CD14-positive monocyte (primary cell): ENCODE data around the gene PIK3CD. TPM values are rescaled to one million over a fixed set of nuclear protein-coding genes. Genes with fewer than 3 reads are reported as not detected.

Source experiments
- DNase-seq, 3 donors: peaks; one replicate each; pipeline ENCODE4 v3.0.0-alpha.2; 2011 to 2022
- H2AFZ ChIP-seq: 2 replicates; pipeline ENCODE4 v1.6.0; 2012; ENCODE audit warnings: mild to moderate bottlenecking, low read depth, low read length, inconsistent platforms; ENCODE audit not compliant: insufficient read depth, poor library complexity, severe bottlenecking
- H3K27ac ChIP-seq, 2 donors: 1 replicate in 1 of 2; 2 replicates in 1 of 2; pipeline ENCODE4 v1.5.1; 2012 to 2013; ENCODE audit warnings: low read length in 2 of 2, control low read depth in 1 of 2, inconsistent platforms in 1 of 2, low read depth in 1 of 2, mild to moderate bottlenecking in 1 of 2
- H3K27me3 ChIP-seq, 2 donors: one replicate each; pipeline versions ENCODE4 v1.6.0 to v1.6.1; 2011 to 2013; ENCODE audit warnings: low read length in 2 of 2; ENCODE audit not compliant: control insufficient read depth in 2 of 2, insufficient read depth in 2 of 2
- H3K36me3 ChIP-seq, 2 donors: replicated peaks in 1 of 2; 1 replicate in 1 of 2; 2 replicates in 1 of 2; pipeline versions ENCODE4 v1.5.1 to v1.6.1; 2012 to 2013; ENCODE audit warnings: low read length in 2 of 2, control low read depth in 1 of 2, inconsistent platforms in 1 of 2, mild to moderate bottlenecking in 1 of 2; ENCODE audit not compliant: insufficient read depth in 2 of 2, control insufficient read depth in 1 of 2
- H3K4me1 ChIP-seq, 2 donors: 1 replicate in 1 of 2; 2 replicates in 1 of 2; pipeline versions ENCODE4 v1.5.1 to v1.6.1; 2012 to 2013; ENCODE audit warnings: low read length in 2 of 2, control low read depth in 1 of 2, inconsistent platforms in 1 of 2, mild to moderate bottlenecking in 1 of 2, moderate library complexity in 1 of 2; ENCODE audit not compliant: insufficient read depth in 2 of 2, control insufficient read depth in 1 of 2
- H3K4me2 ChIP-seq: replicated peaks from 2 replicates; pipeline ENCODE3; 2012; ENCODE audit warnings: low read length, moderate library complexity, mild to moderate bottlenecking; ENCODE audit not compliant: poor library complexity, severe bottlenecking; ENCODE audit errors: extremely low read depth
- H3K4me3 ChIP-seq, 3 experiments: fragments of 200-600 bp in 1 of 3; sonication (generic) in 1 of 3; replicated peaks in 1 of 3; 1 replicate in 2 of 3; 2 replicates in 1 of 3; pipeline ENCODE4 v1.5.1; 2011 to 2013; ENCODE audit warnings: low read length in 3 of 3, mild to moderate bottlenecking in 3 of 3, control low read depth in 2 of 3, low read depth in 2 of 3, inconsistent platforms in 1 of 3, moderate library complexity in 1 of 3
- H3K79me2 ChIP-seq: 2 replicates; pipeline ENCODE4 v1.6.0; 2012; ENCODE audit warnings: mild to moderate bottlenecking, control low read depth, inconsistent platforms, low read length, moderate library complexity; ENCODE audit not compliant: insufficient read depth
- H3K9ac ChIP-seq: 2 replicates; pipeline ENCODE4 v1.6.0; 2017; ENCODE audit warnings: low read length, mild to moderate bottlenecking; ENCODE audit not compliant: insufficient read depth, poor library complexity, severe bottlenecking
- H3K9me3 ChIP-seq, 2 donors: replicated peaks in 1 of 2; 1 replicate in 1 of 2; 2 replicates in 1 of 2; pipeline versions ENCODE4 v1.5.1 to v1.6.1; 2012 to 2013; ENCODE audit warnings: low read length in 2 of 2, control low read depth in 1 of 2; ENCODE audit not compliant: control insufficient read depth in 1 of 2, insufficient read depth in 1 of 2
- H4K20me1 ChIP-seq: 2 replicates; pipeline ENCODE4 v1.6.0; 2012; ENCODE audit warnings: mild to moderate bottlenecking, low read length, control low read depth, moderate library complexity; ENCODE audit not compliant: insufficient read depth
- H3K27ac Mint-ChIP-seq, 7 donors: one replicate each; pipeline ENCODE4 v1.8.0; 2020; ENCODE audit warnings: mild to moderate bottlenecking in 7 of 7, mixed read lengths in 7 of 7, moderate library complexity in 6 of 7, inconsistent platforms in 2 of 7
- H3K27me3 Mint-ChIP-seq, 3 donors: one replicate each; pipeline ENCODE4 v1.8.0; 2021 to 2022; ENCODE audit warnings: low read depth in 3 of 3, mild to moderate bottlenecking in 3 of 3, mixed read lengths in 3 of 3, moderate library complexity in 3 of 3, inconsistent platforms in 1 of 3
- H3K36me3 Mint-ChIP-seq, 2 donors: one replicate each; pipeline ENCODE4 v1.8.0; 2020; ENCODE audit warnings: mixed read lengths in 2 of 2, inconsistent platforms in 1 of 2, mild to moderate bottlenecking in 1 of 2
- H3K4me1 Mint-ChIP-seq: one replicate; pipeline ENCODE4 v1.8.0; 2020; ENCODE audit warnings: mild to moderate bottlenecking, mixed read lengths
- H3K4me3 Mint-ChIP-seq, 2 donors: one replicate each; pipeline ENCODE4 v1.8.0; 2020; ENCODE audit warnings: mild to moderate bottlenecking in 2 of 2, mixed read lengths in 2 of 2, moderate library complexity in 1 of 2
- H3K9me3 Mint-ChIP-seq, 7 donors: one replicate each; pipeline ENCODE4 v1.8.0; 2020 to 2022; ENCODE audit warnings: mixed read lengths in 7 of 7, mild to moderate bottlenecking in 6 of 7, moderate library complexity in 6 of 7, inconsistent platforms in 2 of 7
- WGBS: methylation state at CpG from one replicate; pipeline ENCODE4 v1.1.5; 2013; ENCODE audit warnings: missing lambda C conversion rate; ENCODE audit not compliant: insufficient coverage; 5-methylcytosine and 5-hydroxymethylcytosine counted together
- intact Hi-C, 2 donors: fragments of 100-400 bp; cut with micrococcal nuclease; formaldehyde crosslinking; loops; one replicate each; pipeline versions ENCODE4 v1.15.0 to v1.15.1; 2023
- polyA plus RNA-seq, 3 donors: library from polyadenylated mRNA; depleted of rRNA in 1 of 3; unstranded in 2 of 3; stranded (reverse) in 1 of 3; fragments of 300-500 nt in 2 of 3; fragments of >200 nt in 1 of 3; fragmentation: Illumina TruSeq in 2 of 3; gene quantifications; 1 replicate in 2 of 3; 2 replicates in 1 of 3; pipeline ENCODE4 v1.2.3, GENCODE V29; 2012 to 2021
- TF ChIP-seq, protein P1 (sequence below): fragments of 200-600 bp; IDR thresholded peaks from one replicate; pipeline ENCODE4 v1.8.0; 2022; ENCODE audit warnings: antibody characterized with exemption, mild to moderate bottlenecking

Gene PIK3CD
- polyA plus RNA-seq, 3 donors: 33.2 to 120 (median 52.2) TPM

GRCh38 chr1:9655836-9656235, 4.3 kb downstream of the PIK3CD start:
- no peaks in the 10 kb centered on the region for H3K9me3 ChIP-seq
- intact Hi-C loops: no loop called here
- TF ChIP-seq, protein P1, sequence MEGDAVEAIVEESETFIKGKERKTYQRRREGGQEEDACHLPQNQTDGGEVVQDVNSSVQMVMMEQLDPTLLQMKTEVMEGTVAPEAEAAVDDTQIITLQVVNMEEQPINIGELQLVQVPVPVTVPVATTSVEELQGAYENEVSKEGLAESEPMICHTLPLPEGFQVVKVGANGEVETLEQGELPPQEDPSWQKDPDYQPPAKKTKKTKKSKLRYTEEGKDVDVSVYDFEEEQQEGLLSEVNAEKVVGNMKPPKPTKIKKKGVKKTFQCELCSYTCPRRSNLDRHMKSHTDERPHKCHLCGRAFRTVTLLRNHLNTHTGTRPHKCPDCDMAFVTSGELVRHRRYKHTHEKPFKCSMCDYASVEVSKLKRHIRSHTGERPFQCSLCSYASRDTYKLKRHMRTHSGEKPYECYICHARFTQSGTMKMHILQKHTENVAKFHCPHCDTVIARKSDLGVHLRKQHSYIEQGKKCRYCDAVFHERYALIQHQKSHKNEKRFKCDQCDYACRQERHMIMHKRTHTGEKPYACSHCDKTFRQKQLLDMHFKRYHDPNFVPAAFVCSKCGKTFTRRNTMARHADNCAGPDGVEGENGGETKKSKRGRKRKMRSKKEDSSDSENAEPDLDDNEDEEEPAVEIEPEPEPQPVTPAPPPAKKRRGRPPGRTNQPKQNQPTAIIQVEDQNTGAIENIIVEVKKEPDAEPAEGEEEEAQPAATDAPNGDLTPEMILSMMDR: no peak
- peaks cover 11 to 18% of the 10 kb centered on the region in 2 donors for H3K36me3 Mint-ChIP-seq
- H3K4me1 Mint-ChIP-seq: peaks cover 87% of the 10 kb centered on the region
- H3K4me1 ChIP-seq: peaks cover 75 to 82% of the 10 kb centered on the region in 2 donors
- peak overlapping the region; percentile 81 for H3K27ac ChIP-seq
- peak overlapping the region in 1 of 3 experiments; percentile 96 for H3K4me3 ChIP-seq
- DNase-seq: no peak
- H3K27me3 ChIP-seq: no peaks in the 10 kb centered on the region
- peaks cover 9 to 14% of the 10 kb centered on the region in 2 donors for H3K36me3 ChIP-seq
- no peaks in the 10 kb centered on the region for H3K27me3 Mint-ChIP-seq
- 20% methylated on average over 8 of the region's 11 CpGs for WGBS
- peak overlapping the region in 6 of 7 donors; percentile 63 to 98 (median 88) for H3K27ac Mint-ChIP-seq
- no peak overlapping the region for H3K9ac ChIP-seq
- peaks cover 90% of the 10 kb centered on the region for H4K20me1 ChIP-seq
- H3K9me3 Mint-ChIP-seq: no peaks in the 10 kb centered on the region
- no peak overlapping the region for H2AFZ ChIP-seq
- H3K4me2 ChIP-seq: peak overlapping the region; percentile 90
- H3K79me2 ChIP-seq: peaks cover 100% of the 10 kb centered on the region
- H3K4me3 Mint-ChIP-seq: peak overlapping the region; percentile 97 to 99

- Histone ChIP-seq H3K9ac (peak overlapping the region; percentile 40), H3K9me3 (no peaks in the 10 kb centered on the region), H2AFZ (no peak overlapping the region), H3K4me1 (peaks cover 71 to 74% of the 10 kb centered on the region in 2 donors), H3K36me3 (peaks cover 12 to 30% of the 10 kb centered on the region in 2 donors), H3K27ac (peak overlapping the region in 1 of 2 donors; percentile 74), H3K79me2 (peaks cover 100% of the 10 kb centered on the region), H3K27me3 (no peaks in the 10 kb centered on the region), H3K4me3 (no peak overlapping the region), H3K4me2 (peak overlapping the region; percentile 19), H4K20me1 (peaks cover 100% of the 10 kb centered on the region)
- TF ChIP-seq, protein P1: no peak
- Mint-ChIP-seq H3K4me1 (peaks cover 81% of the 10 kb centered on the region), H3K27ac (peak overlapping the region; percentile 62 to 88 (median 84)), H3K9me3 (no peaks in the 10 kb centered on the region), H3K27me3 (no peaks in the 10 kb centered on the region), H3K4me3 (peak overlapping the region in 1 of 2 donors; percentile 59), H3K36me3 (peaks cover 11 to 26% of the 10 kb centered on the region in 2 donors)
- intact Hi-C loops: no loop called here
- WGBS: 22% methylated on average over 1 of the region's 2 CpGs
- DNase-seq: peak in 1 of 3 donors; percentile 34
Measured at GRCh38 chr1:9657521-9658032, 6.0 kb downstream of the PIK3CD start.
